Ascending aorta (tissue), 2 donors: ENCODE results near the gene DAGLA. TPM values are rescaled to one million over a fixed set of nuclear protein-coding genes. Genes with fewer than 3 reads are reported as not detected.

Experiments
- DNase-seq, 2 donors: peaks; one replicate each; pipeline ENCODE4 v3.0.0-alpha.2; 2019; ENCODE audit warnings: low spot score in 2 of 2
- H3K27ac ChIP-seq, 2 donors: fragments of 200-600 bp; sonication (generic); one replicate each; pipeline ENCODE4 v1.5.1; 2016 to 2017; ENCODE audit warnings: mild to moderate bottlenecking in 1 of 2
- H3K27me3 ChIP-seq: fragments of 200-600 bp; sonication (generic); one replicate; pipeline ENCODE4 v1.5.1; 2017
- H3K36me3 ChIP-seq, 2 donors: fragments of 200-600 bp; sonication (generic); one replicate each; pipeline ENCODE4 v1.5.1; 2016
- H3K4me1 ChIP-seq, 2 donors: fragments of 200-600 bp; sonication (generic); one replicate each; pipeline ENCODE4 v1.5.1; 2016 to 2017; ENCODE audit warnings: mild to moderate bottlenecking in 1 of 2
- H3K4me3 ChIP-seq, 2 donors: fragments of 200-600 bp; sonication (generic); one replicate each; pipeline ENCODE4 v1.5.1; 2016 to 2017; ENCODE audit warnings: mild to moderate bottlenecking in 1 of 2
- H3K9me3 ChIP-seq, 2 donors: fragments of 200-600 bp; sonication (generic); one replicate each; pipeline ENCODE4 v1.5.1; 2016
- CTCF ChIP-seq, 3 experiments: fragments of 200-600 bp in 2 of 3; fragments of 450-650 bp in 1 of 3; sonication (generic) in 2 of 3; IDR thresholded peaks; one replicate each; pipeline ENCODE4 v1.5.1; 2016 to 2019; ENCODE audit warnings: antibody characterized with exemption in 3 of 3, mild to moderate bottlenecking in 1 of 3, moderate library complexity in 1 of 3
- intact Hi-C: fragments of 100-400 bp; cut with DNase I; formaldehyde crosslinking; loops from one replicate; pipeline ENCODE4 v1.15.1; 2023
- total RNA-seq: library from RNA; depleted of rRNA; stranded (reverse); fragments of >200 nt; gene quantifications from one replicate; pipeline ENCODE4 v1.1.0, GENCODE V29; 2016

DAGLA gene
- total RNA-seq, 1 donor from 2014 or later: 5.3 TPM

GRCh38 chr11:61684870-61685616, 4.9 kb downstream of the DAGLA start:
- Histone ChIP-seq H3K27ac (no peak overlapping the region), H3K4me3 (no peak overlapping the region), H3K36me3 (no peaks in the 10 kb centered on the region), H3K4me1 (peaks cover 0 to 5% of the 10 kb centered on the region in 2 donors), H3K9me3 (no peaks in the 10 kb centered on the region), H3K27me3 (peaks cover 4% of the 10 kb centered on the region)
- intact Hi-C loops: no loop called here
- no peak for DNase-seq
- TF ChIP-seq CTCF (IDR thresholded peaks at IDR 0.05): no peak

DNA sequence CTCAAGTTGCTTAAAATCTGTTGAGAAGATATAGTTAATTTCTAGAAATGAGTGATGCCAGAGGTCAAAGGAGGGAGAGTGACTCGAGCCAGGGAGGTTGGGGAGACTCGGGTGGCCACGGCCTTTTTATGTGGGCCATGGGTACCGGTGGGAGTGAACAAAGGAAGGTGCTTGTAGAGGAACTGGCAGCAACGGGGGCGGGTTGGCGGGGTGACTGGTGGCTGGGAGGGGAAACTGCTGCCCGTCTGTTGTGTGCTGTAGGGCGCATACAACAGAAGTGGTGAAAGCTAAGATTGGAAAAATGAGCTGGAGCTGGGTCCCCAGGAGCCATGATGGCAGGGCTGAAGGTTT, 5.4 kb downstream of the DAGLA start:
- Histone ChIP-seq H3K4me3 (no peak overlapping the region), H3K9me3 (no peaks in the 10 kb centered on the region), H3K27ac (no peak overlapping the region), H3K36me3 (no peaks in the 10 kb centered on the region), H3K4me1 (peaks cover 0 to 4% of the 10 kb centered on the region in 2 donors), H3K27me3 (peaks cover 4% of the 10 kb centered on the region)
- DNase-seq: no peak
- intact Hi-C loops: no loop called here
- TF ChIP-seq CTCF (IDR thresholded peaks at IDR 0.05): no peak

- Histone ChIP-seq H3K27ac (no peak overlapping the region), H3K36me3 (no peaks in the 10 kb centered on the region), H3K9me3 (no peaks in the 10 kb centered on the region), H3K4me1 (no peaks in the 10 kb centered on the region), H3K4me3 (no peak overlapping the region), H3K27me3 (peaks cover 4% of the 10 kb centered on the region)
- no peak for TF ChIP-seq CTCF (IDR thresholded peaks at IDR 0.05)
- DNase-seq: no peak
- intact Hi-C loops: no loop called here
Observed at GRCh38 chr11:61686066-61686465, 5.9 kb downstream of the DAGLA start.

DNA sequence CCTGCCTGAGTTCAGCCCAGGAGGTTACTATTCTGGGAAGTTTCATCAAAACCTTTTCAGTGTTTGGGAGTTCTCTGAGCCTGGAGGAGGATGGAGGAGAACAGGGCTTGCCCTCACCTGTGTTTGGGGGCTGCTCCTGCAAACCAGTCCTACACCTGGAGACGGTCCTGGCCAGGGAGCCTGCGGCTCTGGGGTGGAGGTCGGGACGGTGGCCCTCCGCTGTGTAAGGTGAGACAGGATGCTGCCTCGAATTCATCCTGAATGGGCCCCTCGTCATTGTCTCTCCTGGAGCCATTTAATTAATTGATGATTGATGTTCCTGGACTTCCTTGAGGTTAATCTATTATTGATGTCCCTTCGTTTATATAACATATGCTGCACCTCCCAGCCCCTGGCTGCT, 6.3 kb downstream of the DAGLA start:
- H3K9me3 ChIP-seq: no peaks in the 10 kb centered on the region
- intact Hi-C loops: no loop called here
- no peak for DNase-seq
- no peaks in the 10 kb centered on the region for H3K4me1 ChIP-seq
- H3K27me3 ChIP-seq: peaks cover 4% of the 10 kb centered on the region
- no peak for TF ChIP-seq CTCF (IDR thresholded peaks at IDR 0.05)
- H3K36me3 ChIP-seq: no peaks in the 10 kb centered on the region
- no peak overlapping the region for H3K4me3 ChIP-seq
- no peak overlapping the region for H3K27ac ChIP-seq

GRCh38 chr11:61687420-61687819, 7.2 kb downstream of the DAGLA start:
- intact Hi-C loops: no loop called here
- Histone ChIP-seq H3K27ac (no peak overlapping the region), H3K27me3 (peaks cover 4% of the 10 kb centered on the region), H3K4me1 (no peaks in the 10 kb centered on the region), H3K36me3 (no peaks in the 10 kb centered on the region), H3K4me3 (no peak overlapping the region), H3K9me3 (no peaks in the 10 kb centered on the region)
- no peak for DNase-seq
- no peak for TF ChIP-seq CTCF (IDR thresholded peaks at IDR 0.05)
